HUES6 (cell line): ENCODE data around the gene IFNG.
"Not testable (repeated sequence)": the region's sequence is repeated elsewhere in the genome, so short reads cannot be mapped to it uniquely, and the experiment has no call there.

Source experiments
- H3K27ac ChIP-seq: 2 replicates; pipeline ENCODE4 v1.7.0; 2013; ENCODE audit warnings: low read depth, mild to moderate bottlenecking, low read length, inconsistent platforms
- H3K27me3 ChIP-seq: 2 replicates; pipeline ENCODE4 v1.6.1; 2013; ENCODE audit warnings: low read length; ENCODE audit not compliant: control insufficient read depth, insufficient read depth
- H3K36me3 ChIP-seq: 2 replicates; pipeline ENCODE4 v1.6.1; 2013; ENCODE audit warnings: low read length; ENCODE audit not compliant: control insufficient read depth, insufficient read depth
- H3K4me1 ChIP-seq: 2 replicates; pipeline ENCODE4 v1.6.1; 2013; ENCODE audit warnings: low read length; ENCODE audit not compliant: control insufficient read depth, insufficient read depth
- H3K4me3 ChIP-seq: 2 replicates; pipeline ENCODE4 v1.5.1; 2013; ENCODE audit warnings: low read depth, low read length
- H3K9ac ChIP-seq: one replicate; pipeline ENCODE4 v1.6.1; 2013; ENCODE audit warnings: mild to moderate bottlenecking, low read length
- H3K9me3 ChIP-seq: 2 replicates; pipeline ENCODE4 v1.6.1; 2013; ENCODE audit warnings: low read depth, low read length; ENCODE audit not compliant: control insufficient read depth, insufficient read depth

Gene IFNG

DNA sequence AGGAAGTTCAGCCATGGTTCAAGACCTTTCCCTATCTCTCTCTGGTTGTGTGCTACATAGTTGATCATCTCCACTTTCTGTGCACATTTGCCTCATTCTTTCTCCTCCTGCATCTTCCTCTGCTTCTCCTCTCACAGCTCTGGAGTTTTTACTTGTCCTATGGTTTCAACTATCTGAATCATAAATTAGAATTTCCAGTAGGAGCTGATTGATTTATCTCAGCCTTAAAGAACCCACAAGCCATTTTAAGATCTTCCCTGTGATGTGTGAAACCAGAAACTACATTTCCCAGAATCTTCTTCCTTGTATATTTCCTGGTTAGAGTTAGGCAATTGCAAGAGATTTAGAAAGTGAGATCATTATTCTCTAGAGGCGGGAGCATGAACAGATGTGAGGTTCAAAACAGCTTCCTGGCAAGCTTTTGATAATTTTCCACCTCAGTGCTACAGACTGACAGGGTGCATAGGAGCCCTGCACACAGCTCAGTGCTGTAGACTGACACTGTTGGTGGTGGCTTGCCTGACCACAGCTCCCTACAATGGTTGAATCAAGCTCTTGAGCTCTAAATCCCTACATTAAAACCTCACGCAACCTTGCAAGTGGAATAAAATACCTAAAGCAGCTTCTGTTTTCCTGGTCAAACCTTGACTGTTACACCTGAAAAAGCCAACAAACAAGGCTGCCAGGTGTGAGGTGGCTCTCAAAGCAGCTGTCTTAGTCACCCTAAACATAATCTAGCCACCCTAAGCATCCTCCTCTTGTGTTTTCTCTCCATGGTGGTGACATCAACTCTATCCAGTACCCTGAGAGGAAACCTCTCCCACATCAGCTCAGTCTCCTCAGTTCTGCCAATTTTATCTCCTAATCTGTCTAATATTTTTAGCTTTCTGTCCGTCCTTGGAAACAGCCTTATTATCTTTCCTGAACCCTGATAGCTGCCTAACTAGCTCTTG, 21.5 kb upstream of the IFNG start:
- Histone ChIP-seq H3K4me3 (no peak overlapping the region), H3K27me3 (no peaks in the 10 kb centered on the region), H3K4me1 (no peaks in the 10 kb centered on the region; the same call in 1 of the 2 replicates), H3K9ac (no peak overlapping the region), H3K9me3 (no peaks in the 10 kb centered on the region), H3K36me3 (no peaks in the 10 kb centered on the region), H3K27ac (no peak overlapping the region)

DNA sequence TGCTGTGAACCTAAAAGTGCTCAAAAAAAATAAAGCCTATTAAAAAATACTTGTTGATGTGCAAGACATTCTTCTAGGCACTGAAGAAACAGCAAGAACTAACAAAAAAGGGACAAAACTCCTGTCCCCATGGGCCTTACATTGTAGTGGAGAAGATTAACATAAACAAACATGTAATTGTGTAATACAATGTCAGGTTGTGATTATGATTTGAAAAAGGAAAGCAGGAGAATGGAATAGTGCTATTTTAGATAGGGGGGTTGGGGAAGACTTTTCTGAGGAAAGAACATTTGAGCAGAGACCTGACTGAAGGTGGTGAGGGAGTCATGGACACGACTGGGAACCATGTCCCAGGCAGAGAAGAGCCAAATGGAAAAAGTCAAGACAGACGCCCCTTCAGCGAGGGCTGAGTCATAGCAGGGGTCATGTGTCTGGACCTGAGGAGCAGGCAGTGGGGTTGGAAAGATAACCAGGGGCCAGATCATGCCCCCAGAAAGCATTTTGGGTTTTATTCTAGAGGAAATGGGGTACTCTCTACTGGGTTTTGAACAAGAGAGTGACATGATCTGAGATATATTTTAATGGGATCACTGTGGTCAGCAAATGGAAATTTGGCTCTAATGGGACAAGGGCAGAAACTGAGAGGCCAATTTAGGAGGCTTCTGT, 19.4 kb upstream of the IFNG start:
- Histone ChIP-seq H3K36me3 (no peaks in the 10 kb centered on the region), H3K4me3 (no peak overlapping the region), H3K27ac (no peak overlapping the region), H3K9me3 (no peaks in the 10 kb centered on the region), H3K4me1 (no peaks in the 10 kb centered on the region; the same call in 1 of the 2 replicates), H3K9ac (no peak overlapping the region), H3K27me3 (no peaks in the 10 kb centered on the region)

DNA sequence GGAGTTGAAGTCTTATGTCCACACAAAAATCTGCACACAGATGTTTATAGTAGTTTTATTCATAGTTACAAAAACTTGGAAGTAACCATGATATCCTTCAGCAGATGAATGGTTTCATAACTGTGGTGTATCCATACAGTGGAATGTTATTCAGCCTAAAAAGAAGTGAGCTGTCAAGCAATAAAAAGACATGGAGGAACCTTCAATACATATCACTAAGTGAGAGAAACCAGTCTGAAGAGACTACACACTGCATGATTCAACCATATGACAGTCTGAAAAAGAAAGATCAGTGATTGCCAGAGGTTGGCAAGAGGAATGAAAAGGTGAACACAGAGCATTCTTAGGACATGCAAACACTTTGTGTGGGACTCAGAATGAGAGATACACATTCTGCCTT, 18.6 kb upstream of the IFNG start:
- Histone ChIP-seq H3K27me3 (no peaks in the 10 kb centered on the region), H3K4me1 (no peaks in the 10 kb centered on the region; the same call in 1 of the 2 replicates), H3K4me3 (no peak overlapping the region), H3K36me3 (no peaks in the 10 kb centered on the region), H3K27ac (no peak overlapping the region), H3K9me3 (no peaks in the 10 kb centered on the region), H3K9ac (no peak overlapping the region)

DNA sequence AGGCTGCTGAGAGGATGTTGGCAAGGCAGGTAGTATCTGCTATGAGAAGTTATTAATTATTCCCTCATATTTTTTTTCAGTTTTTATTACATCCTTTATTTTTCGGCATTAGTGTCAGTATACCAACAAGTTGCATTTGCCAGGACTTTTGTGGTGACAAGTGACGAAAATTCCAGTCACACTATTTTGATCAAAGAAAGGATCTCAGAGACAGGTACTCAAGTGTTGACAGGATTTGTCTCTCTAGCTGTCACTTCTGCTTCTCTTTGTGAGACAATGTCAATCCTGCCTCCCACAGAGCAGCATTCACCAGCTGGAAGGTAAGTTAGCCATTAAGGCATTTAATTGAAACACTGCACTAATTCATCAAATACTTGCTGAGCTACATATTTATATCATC, 18.0 kb upstream of the IFNG start:
- Histone ChIP-seq H3K36me3 (no peaks in the 10 kb centered on the region), H3K9me3 (no peaks in the 10 kb centered on the region), H3K27me3 (no peaks in the 10 kb centered on the region), H3K27ac (no peak overlapping the region), H3K4me3 (no peak overlapping the region), H3K9ac (no peak overlapping the region), H3K4me1 (no peaks in the 10 kb centered on the region; the same call in 1 of the 2 replicates)

DNA sequence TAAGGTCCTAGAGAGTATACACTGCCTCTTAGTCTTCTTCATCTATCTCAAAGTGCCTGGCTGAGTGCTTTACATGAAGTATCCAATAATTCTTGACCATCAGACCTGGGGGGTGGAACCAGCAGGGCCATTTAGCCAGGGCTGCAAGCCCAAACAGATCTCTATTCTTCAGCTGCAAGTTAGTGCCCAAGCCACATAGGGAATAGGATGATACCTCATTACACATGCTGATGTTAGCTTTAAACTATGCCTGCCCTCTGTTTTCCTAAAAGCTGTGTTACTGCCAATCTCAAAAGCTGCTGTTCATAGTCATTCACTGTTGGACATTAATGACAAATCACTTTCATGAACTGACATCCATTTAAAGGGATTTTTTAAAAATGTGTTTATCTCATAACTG, 16.7 kb upstream of the IFNG start:
- no peaks in the 10 kb centered on the region for H3K36me3 ChIP-seq
- no peak overlapping the region for H3K4me3 ChIP-seq
- H3K27ac ChIP-seq, result no peak overlapping the region

DNA sequence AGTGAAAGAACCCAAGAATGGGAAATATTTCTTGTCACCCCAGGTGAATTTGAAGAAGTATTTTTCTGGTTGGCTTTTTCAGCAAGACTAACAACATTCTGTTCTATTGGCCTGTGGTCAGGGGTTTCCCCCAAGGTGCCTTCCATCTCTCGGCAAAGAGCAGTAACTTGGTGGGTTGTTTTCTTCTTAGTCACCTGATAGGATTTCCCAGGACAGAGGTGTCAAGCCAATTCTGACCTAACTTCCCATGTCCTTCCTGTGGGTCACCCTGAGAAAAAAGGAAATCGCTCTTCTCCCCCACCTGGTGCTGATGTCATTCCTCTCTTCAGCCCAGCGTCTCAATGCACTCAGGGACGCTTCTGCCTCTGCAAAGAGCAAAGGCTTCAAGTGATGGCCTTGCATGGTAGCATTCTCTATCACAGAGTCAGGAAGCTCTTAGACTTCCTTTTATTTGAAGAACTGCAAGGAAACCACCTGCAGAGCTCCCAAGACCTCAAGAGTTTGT, 16.1 kb upstream of the IFNG start:
- Histone ChIP-seq H3K4me3 (no peak overlapping the region), H3K27ac (no peak overlapping the region), H3K36me3 (no peaks in the 10 kb centered on the region), H3K27me3 (no peaks in the 10 kb centered on the region), H3K9me3 (no peaks in the 10 kb centered on the region), H3K9ac (no peak overlapping the region), H3K4me1 (no peaks in the 10 kb centered on the region; the same call in 1 of the 2 replicates)

More for the DNA sequence above, 16.7 kb upstream of the IFNG start:
- no peak overlapping the region for H3K9ac ChIP-seq
- no peaks in the 10 kb centered on the region; the same call in 1 of the 2 replicates for H3K4me1 ChIP-seq
- H3K27me3 ChIP-seq, result no peaks in the 10 kb centered on the region
- no peaks in the 10 kb centered on the region for H3K9me3 ChIP-seq

DNA sequence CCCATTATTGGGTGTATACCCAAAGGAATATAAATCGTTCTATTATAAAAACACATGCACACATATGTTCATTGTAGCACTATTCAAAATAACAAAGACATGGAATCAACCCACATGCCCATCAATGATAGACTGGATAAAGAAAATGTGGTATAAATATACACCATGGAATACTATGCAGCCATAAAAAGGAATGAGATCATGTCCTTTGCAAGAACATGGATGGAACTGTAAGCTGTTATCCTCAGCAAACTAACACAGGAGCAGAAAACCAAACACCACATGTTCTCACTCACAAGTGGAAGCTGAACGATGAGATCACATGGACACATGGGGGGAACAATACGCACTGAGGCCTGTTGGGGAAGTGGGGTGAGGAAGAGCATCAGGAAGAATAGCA, 15.2 kb upstream of the IFNG start:
- H3K27ac ChIP-seq, H3K9ac ChIP-seq, H3K9me3 ChIP-seq, H3K36me3 ChIP-seq, H3K4me1 ChIP-seq, H3K4me3 ChIP-seq, H3K27me3 ChIP-seq: not testable (repeated sequence)

DNA sequence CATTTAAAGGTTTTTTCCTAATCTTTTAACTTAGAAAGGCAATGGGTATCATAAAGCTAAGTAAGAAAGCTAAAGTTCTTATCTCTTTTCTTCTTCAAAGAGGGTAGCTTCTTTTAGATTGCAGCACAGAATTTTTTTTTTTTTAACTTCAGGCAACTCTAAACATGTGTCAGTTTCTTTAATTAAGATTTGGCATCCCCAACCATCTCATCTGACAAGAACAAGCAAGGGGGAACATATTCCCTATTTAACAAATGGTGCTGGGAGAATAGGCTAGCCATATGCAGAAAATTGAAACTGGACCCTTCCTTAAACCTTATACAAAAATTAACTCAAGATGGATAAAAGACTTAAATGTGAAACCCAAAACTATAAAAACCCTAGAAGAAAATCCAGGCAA, 14.3 kb upstream of the IFNG start:
- Histone ChIP-seq H3K27ac (no peak overlapping the region), H3K4me3 (no peak overlapping the region), H3K27me3 (no peaks in the 10 kb centered on the region), H3K9me3 (no peaks in the 10 kb centered on the region), H3K9ac (no peak overlapping the region), H3K4me1 (no peaks in the 10 kb centered on the region), H3K36me3 (no peaks in the 10 kb centered on the region)

DNA sequence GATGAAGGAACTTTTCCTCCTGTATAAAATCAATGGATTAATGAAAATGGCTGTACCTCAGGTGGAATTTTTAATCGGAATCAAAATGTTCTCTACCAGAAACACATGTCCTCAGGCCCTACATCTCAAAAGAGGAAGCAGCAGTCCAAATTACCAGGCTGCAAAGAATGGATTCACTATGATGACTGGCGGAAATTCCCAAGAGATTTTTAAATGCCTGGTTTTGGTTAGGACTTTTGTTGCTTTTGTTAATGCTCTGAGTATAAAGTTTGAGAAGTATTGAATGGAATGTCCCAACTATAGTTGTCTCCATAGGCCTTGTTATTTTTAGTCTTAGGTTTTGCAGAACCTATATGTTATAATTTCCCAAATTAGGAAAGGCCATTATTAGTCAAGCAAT, 11.2 kb upstream of the IFNG start:
- H3K9ac ChIP-seq, result no peak overlapping the region
- no peak overlapping the region for H3K27ac ChIP-seq
- H3K4me1 ChIP-seq, result no peaks in the 10 kb centered on the region
- no peaks in the 10 kb centered on the region for H3K36me3 ChIP-seq
- H3K4me3 ChIP-seq, result no peak overlapping the region
- H3K9me3 ChIP-seq, result no peaks in the 10 kb centered on the region
- no peaks in the 10 kb centered on the region for H3K27me3 ChIP-seq

DNA sequence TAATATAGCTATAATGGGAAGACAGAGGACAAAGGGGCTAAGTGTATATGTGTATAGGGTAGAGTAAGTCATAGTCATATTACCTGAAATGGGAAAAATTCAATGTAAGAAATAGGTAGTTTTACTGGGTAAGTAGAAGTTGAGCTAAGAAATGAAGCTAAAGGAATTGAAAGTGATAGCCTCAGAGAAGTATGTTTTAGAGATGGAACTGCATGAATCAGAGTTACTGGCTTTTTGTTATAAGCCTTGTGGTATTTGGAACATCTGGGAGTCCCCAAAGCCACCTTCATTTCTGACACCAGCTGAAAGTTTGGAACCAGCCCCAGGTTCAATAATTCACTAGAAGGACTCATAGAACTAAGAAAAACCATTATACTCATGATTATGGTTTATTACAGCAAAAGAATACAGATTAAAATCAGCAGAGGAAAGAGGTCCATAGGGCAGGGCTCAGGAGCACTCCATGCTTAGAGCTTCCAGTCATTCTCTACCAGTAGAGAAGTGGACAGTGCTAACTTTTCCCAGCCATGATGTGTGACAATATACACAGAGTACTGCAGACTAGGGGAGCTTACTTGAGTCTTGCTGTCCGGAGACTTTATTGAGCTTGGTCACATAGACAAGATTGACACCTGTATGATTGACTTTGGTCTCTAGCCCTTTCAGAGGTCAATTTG, 9.8 kb upstream of the IFNG start:
- no peak overlapping the region for H3K4me3 ChIP-seq
- H3K27me3 ChIP-seq, result no peaks in the 10 kb centered on the region
- no peak overlapping the region for H3K27ac ChIP-seq
- no peaks in the 10 kb centered on the region for H3K36me3 ChIP-seq
- H3K9ac ChIP-seq, result no peak overlapping the region
- H3K4me1 ChIP-seq, result no peaks in the 10 kb centered on the region
- no peaks in the 10 kb centered on the region for H3K9me3 ChIP-seq
